Forelimb muscle (tissue), 1 donor: ENCODE measurements around the gene PSMB5. TPM values are rescaled to one million over a fixed set of nuclear protein-coding genes. Genes with fewer than 3 reads are reported as not detected.

Experiments used
- polyA plus RNA-seq: library from polyadenylated mRNA; unstranded; fragments of 120-200 nt; gene quantifications from one replicate; pipeline ENCODE4 v1.2.1, GENCODE V29; 2013; ENCODE audit not compliant: insufficient read length

Gene PSMB5
- polyA plus RNA-seq, 1 donor, result 226 TPM

Other genes starting within 250 kb of the PSMB5 start
- 25.7 TPM for gene SLC7A7, start 219.5 kb downstream of the PSMB5 start, polyA plus RNA-seq
- 73.7 TPM for gene MRPL52, start 205.0 kb downstream of the PSMB5 start, polyA plus RNA-seq
- 157 TPM for gene MMP14, start 198.3 kb downstream of the PSMB5 start, polyA plus RNA-seq
- gene LRP10, start 163.2 kb downstream of the PSMB5 start, polyA plus RNA-seq, result 36.5 TPM
- gene REM2, start 151.7 kb downstream of the PSMB5 start, polyA plus RNA-seq, result 0.24 TPM
- gene RBM23, start 115.8 kb downstream of the PSMB5 start, polyA plus RNA-seq, result 57.9 TPM
- gene PRMT5, start 105.5 kb downstream of the PSMB5 start, polyA plus RNA-seq, result 61.0 TPM
- gene HAUS4, start 77.8 kb downstream of the PSMB5 start, polyA plus RNA-seq, result 30.2 TPM
- 44.8 TPM for gene AJUBA, start 52.3 kb downstream of the PSMB5 start, polyA plus RNA-seq
- 11.2 TPM for gene C14orf93, start 24.8 kb downstream of the PSMB5 start, polyA plus RNA-seq
- gene PSMB11, start 7.3 kb upstream of the PSMB5 start, polyA plus RNA-seq, result not detected
- gene CDH24, start 22.6 kb upstream of the PSMB5 start, polyA plus RNA-seq, result 3.8 TPM
- gene ACIN1, start 60.2 kb upstream of the PSMB5 start, polyA plus RNA-seq, result 144 TPM
- 47.4 TPM for gene C14orf119, start 60.6 kb upstream of the PSMB5 start, polyA plus RNA-seq
- gene CIROP, start 70.1 kb upstream of the PSMB5 start, polyA plus RNA-seq, result not detected
- gene CEBPE, start 84.4 kb upstream of the PSMB5 start, polyA plus RNA-seq, result 0.11 TPM
- gene SLC7A8, start 148.8 kb upstream of the PSMB5 start, polyA plus RNA-seq, result 2.9 TPM
- 0.59 TPM for gene RNF212B, start 203.0 kb upstream of the PSMB5 start, polyA plus RNA-seq